Cardiac fibroblast (primary cell): ENCODE data around the gene SLU7.

Source experiments
- DNase-seq, 2 donors: peaks; one replicate each; pipeline versions ENCODE4 v3.0.0 to v3.0.0-alpha.2; 2010; ENCODE audit warnings: low read depth in 2 of 2
- H3K4me3 ChIP-seq, 2 donors: replicated peaks in 1 of 2; 1 replicate in 1 of 2; 2 replicates in 1 of 2; pipeline ENCODE4 v1.5.1; 2011; ENCODE audit warnings: low read depth in 2 of 2, low read length in 2 of 2, mild to moderate bottlenecking in 2 of 2, moderate library complexity in 1 of 2
- TF ChIP-seq, protein P1 (sequence below): IDR thresholded peaks from one replicate; pipeline ENCODE4 v1.5.1; 2011; ENCODE audit warnings: low read depth, mild to moderate bottlenecking, low read length, inconsistent platforms

The SLU7 gene

DNA sequence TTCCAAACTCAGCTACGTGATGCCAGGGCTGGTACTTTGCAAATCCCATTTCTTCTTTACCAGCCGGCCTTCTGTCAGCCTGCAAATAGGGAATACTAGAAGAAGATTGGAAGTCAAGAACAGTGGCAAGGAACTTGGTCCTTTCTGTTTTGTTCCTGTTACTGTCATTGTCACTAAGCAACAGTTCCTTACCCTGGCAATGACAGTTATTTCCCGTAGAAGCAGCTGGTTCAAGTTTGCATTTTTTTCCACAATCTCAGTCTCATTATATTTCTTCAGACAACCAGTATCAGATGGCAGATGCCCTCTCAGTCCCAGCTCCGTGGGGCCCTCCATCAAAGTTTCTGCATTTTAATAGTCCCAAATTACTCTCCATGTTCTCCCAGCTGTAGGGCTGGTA is 39.4 kb downstream of the SLU7 start:
- no peak for DNase-seq
- TF ChIP-seq, protein P1, sequence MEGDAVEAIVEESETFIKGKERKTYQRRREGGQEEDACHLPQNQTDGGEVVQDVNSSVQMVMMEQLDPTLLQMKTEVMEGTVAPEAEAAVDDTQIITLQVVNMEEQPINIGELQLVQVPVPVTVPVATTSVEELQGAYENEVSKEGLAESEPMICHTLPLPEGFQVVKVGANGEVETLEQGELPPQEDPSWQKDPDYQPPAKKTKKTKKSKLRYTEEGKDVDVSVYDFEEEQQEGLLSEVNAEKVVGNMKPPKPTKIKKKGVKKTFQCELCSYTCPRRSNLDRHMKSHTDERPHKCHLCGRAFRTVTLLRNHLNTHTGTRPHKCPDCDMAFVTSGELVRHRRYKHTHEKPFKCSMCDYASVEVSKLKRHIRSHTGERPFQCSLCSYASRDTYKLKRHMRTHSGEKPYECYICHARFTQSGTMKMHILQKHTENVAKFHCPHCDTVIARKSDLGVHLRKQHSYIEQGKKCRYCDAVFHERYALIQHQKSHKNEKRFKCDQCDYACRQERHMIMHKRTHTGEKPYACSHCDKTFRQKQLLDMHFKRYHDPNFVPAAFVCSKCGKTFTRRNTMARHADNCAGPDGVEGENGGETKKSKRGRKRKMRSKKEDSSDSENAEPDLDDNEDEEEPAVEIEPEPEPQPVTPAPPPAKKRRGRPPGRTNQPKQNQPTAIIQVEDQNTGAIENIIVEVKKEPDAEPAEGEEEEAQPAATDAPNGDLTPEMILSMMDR: no peak
- no peak overlapping the region for H3K4me3 ChIP-seq

DNA sequence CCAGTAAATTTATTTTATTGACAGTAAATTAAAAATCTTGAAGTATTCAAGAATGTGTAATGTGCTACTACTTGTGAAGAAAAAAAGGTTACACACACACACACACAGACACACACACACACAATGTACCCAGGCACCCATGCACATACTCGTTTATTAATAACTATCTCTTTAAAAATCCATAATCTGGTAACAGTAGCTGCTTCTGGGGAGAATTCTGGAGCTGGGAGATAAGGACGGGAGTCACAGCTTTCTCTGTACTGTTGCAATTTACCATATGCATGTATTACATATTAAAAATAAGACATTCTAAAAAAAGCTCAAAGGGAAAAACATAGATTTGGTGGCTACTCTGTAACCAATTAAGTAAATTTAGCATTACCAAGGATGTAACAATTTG is 40.6 kb downstream of the SLU7 start:
- TF ChIP-seq, protein P1: no peak
- no peak overlapping the region for H3K4me3 ChIP-seq
- no peak for DNase-seq

DNA sequence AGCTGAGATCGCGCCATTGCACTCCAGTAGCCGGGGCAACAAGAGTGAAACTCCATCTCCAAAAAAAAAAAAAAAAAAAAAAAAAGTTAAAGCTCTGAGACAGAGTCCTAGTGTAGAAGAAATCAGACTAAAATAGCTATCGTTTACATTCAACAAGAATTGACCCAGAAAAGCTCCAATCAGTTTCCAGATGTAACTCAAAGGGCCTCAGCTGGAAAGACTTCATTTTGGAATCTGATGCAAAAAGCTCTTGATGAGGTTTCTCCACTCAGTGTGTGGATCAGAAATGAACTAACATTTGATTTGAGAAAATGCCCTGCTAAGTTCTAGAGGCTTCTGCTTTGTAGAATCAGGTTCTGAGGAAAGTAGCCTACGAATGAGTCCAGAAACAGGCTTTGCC is 41.2 kb downstream of the SLU7 start:
- TF ChIP-seq, protein P1: no peak
- DNase-seq: no peak

DNA sequence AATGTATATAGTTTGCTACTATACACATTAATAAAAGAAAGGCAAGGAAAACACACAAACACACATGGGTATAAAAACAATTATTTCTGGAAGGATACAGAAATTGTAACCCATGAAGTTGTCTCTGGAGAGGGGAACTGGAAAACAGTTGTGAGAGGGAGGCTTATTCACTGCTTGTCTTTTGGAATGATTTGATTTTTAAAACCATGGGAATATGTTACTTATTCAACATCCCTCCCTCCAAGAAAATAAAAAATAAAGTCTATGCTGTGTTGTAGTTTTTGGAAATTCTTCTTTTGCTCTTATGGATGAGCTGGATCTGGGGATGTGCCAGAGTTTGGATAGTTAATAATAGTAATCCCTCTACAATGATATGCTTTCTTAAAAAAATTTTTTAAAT is 42.5 kb downstream of the SLU7 start:
- TF ChIP-seq, protein P1: no peak
- no peak for DNase-seq
- H3K4me3 ChIP-seq: no peak overlapping the region

More for the DNA sequence above, 41.2 kb downstream of the SLU7 start:
- no peak overlapping the region for H3K4me3 ChIP-seq

DNA sequence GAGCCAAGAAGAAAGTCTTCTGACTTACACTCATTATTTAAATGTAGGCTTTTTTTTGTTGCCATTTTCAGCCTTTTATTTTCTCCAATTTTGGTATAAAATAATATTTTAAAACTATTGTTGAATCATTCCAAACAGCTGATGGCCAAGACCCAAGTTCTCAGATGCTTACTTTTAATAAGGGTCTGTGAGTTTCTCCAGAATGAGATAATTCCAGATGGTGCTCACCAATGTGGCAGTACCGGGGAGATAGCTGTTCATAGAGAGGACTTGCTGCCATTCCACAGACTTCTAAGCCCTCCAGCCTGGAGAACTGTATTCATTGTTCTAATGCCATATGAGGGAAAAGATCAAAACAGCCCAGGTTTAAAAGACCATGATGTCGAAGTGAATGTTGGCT is 43.2 kb downstream of the SLU7 start:
- DNase-seq: no peak
- TF ChIP-seq, protein P1: no peak
- no peak overlapping the region for H3K4me3 ChIP-seq

DNA sequence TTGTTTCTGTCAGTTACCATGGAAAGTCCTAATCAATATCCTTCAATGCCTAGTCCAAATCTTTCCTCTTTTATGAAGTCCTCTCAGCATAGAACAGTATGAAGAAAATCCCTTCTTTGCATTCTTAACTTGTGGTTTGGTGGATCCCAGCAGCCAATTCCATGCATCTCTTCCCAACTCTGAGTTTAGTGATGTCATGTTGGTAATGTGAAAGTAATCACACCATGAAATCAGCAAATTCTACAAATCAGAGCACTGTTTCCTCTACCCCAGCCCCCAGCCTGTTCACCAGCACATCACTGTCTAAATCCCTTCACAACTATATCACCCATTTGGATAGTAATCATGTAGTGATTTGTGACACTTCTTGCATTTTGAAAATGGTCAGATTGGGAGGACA is 43.7 kb downstream of the SLU7 start:
- DNase-seq: no peak
- TF ChIP-seq, protein P1: no peak
- no peak overlapping the region for H3K4me3 ChIP-seq

DNA sequence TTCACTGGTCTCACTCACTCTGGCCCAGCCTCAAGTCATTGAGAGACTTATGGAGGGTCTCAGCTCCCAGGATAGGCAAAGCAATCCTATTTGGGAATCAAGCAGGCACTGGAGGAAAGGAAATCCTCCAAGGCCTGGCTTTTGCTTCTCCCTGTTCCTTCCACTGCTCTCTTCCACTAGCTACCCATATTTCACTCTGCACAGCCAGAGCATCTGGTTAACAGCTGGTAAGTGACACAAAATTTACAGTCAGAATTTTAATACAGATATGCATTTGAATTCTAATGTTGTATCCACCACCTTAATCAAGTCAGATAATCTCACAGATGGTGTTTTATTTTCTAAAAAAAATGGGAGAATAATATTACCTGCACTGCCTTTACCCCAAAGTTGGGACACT is 47.6 kb downstream of the SLU7 start:
- TF ChIP-seq, protein P1: no peak
- H3K4me3 ChIP-seq: no peak overlapping the region
- no peak for DNase-seq
